ENCODE data around the gene CDX1. TPM values are rescaled to one million over a fixed set of nuclear protein-coding genes. Genes with fewer than 3 reads are reported as not detected.

Gene CDX1
- polyA plus RNA-seq, 1 experiment = 0.97 TPM

DNA sequence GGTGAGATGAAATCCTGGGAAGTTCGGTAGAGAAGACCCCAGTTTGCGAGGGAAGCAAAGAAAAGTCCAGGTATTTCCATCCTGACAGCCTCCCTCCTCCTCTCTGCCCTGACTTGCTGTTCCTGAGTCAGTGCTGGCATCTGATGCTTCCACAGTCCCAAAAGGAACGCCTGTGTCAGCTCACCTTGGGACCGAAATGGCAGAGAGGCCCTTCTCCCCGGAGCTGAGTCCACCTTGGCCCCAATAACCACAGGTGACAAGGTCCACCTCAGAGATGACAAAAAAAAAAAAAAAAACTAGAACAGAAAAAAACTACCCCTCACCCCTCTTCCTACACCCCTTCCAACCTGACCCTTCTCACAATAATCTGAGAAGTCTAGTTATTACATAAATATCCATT, 54.9 kb downstream of the CDX1 start:
- no peak for DNase-seq (ENCODE audit: low read depth)
- ChIA-PET POLR2A (no interaction called here), CTCF (no interaction called here)
- H3K36me3 ChIP-seq (ENCODE audit: control insufficient read depth, insufficient read depth, low read length) = no peaks in the 10 kb centered on the region
- H3K27me3 ChIP-seq (ENCODE audit: control insufficient read depth, insufficient read depth, low read length) = peaks cover 1% of the 10 kb centered on the region; the same call in 1 of the 2 replicates
- TF ChIP-seq, protein P1, sequence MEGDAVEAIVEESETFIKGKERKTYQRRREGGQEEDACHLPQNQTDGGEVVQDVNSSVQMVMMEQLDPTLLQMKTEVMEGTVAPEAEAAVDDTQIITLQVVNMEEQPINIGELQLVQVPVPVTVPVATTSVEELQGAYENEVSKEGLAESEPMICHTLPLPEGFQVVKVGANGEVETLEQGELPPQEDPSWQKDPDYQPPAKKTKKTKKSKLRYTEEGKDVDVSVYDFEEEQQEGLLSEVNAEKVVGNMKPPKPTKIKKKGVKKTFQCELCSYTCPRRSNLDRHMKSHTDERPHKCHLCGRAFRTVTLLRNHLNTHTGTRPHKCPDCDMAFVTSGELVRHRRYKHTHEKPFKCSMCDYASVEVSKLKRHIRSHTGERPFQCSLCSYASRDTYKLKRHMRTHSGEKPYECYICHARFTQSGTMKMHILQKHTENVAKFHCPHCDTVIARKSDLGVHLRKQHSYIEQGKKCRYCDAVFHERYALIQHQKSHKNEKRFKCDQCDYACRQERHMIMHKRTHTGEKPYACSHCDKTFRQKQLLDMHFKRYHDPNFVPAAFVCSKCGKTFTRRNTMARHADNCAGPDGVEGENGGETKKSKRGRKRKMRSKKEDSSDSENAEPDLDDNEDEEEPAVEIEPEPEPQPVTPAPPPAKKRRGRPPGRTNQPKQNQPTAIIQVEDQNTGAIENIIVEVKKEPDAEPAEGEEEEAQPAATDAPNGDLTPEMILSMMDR (IDR thresholded peaks at IDR 0.05; ENCODE audit: insufficient read depth, low read depth, low read length) = no peak
- H3K4me3 ChIP-seq (ENCODE audit: low read depth, low read length) = no peak overlapping the region

DNA sequence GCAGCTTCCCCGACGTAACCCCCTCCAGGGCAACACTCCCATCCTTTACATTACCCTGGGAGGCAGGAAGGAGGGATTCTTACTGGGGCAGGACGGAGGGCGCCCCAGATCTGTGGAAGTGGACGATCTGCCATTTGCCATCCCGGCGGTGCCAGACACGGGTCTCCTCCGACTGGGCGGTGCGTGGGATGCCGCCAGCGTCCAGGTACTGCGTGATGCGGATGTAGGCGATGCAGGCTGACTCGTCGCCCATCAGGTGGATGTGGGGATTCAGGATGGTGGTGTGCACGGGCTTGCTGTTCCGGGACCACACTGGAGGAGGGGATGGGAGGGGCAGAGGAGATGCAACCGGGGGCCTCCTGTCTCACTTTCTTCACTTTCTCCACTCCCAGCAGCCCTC, 56.3 kb downstream of the CDX1 start:
- DNase-seq (ENCODE audit: low read depth) = no peak
- Histone ChIP-seq H3K4me3 (ENCODE audit: low read depth, low read length) (no peak overlapping the region), H3K27me3 (ENCODE audit: control insufficient read depth, insufficient read depth, low read length) (peaks cover 1% of the 10 kb centered on the region; the same call in 1 of the 2 replicates), H3K36me3 (ENCODE audit: control insufficient read depth, insufficient read depth, low read length) (no peaks in the 10 kb centered on the region)
- ChIA-PET POLR2A (no interaction called here), CTCF (interaction anchor here (2.2 to 3.5 kb wide), 2 partner anchors 127 to 389 kb away, joined by 5 to 13 read pairs; no protein-coding TSS in a partner anchor)
- TF ChIP-seq, protein P1 (IDR thresholded peaks at IDR 0.05; ENCODE audit: insufficient read depth, low read depth, low read length) = no peak

DNA sequence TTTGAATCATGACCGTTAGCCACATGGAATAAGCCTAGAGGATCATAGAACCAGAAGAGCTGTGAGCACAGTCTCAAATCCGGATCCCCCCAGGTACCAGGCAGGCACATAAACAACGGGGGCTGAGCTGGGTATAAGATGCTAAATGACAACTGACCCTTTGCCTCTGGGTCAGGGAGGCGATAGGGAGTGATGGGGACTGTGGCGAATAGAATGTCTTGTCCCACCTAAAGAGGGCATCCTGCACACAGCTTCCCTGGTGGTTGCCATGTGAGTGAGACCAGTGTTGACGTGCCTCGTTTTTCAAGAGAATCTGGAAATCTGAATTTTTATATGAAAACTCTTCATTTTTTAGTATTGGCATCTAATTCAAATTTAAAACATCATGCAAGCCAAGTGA, 56.9 kb downstream of the CDX1 start:
- Histone ChIP-seq H3K27me3 (ENCODE audit: control insufficient read depth, insufficient read depth, low read length) (peaks cover 1% of the 10 kb centered on the region; the same call in 1 of the 2 replicates), H3K4me3 (ENCODE audit: low read depth, low read length) (no peak overlapping the region), H3K36me3 (ENCODE audit: control insufficient read depth, insufficient read depth, low read length) (no peaks in the 10 kb centered on the region)
- no peak for DNase-seq (ENCODE audit: low read depth)
- TF ChIP-seq, protein P1 (IDR thresholded peaks at IDR 0.05; ENCODE audit: insufficient read depth, low read depth, low read length) = no peak
- CTCF ChIA-PET = interaction anchor here (1.6 to 3.5 kb wide), 3 partner anchors 127 to 389 kb away, joined by 5 to 13 read pairs (median 5); no protein-coding TSS in a partner anchor
- POLR2A ChIA-PET = no interaction called here

GRCh38 chr5:150224483-150225027, 58.0 kb downstream of the CDX1 start:
- no peaks in the 10 kb centered on the region for H3K36me3 ChIP-seq (ENCODE audit: control insufficient read depth, insufficient read depth, low read length)
- H3K27me3 ChIP-seq (ENCODE audit: control insufficient read depth, insufficient read depth, low read length) = peaks cover 1% of the 10 kb centered on the region; the same call in 1 of the 2 replicates
- POLR2A ChIA-PET = no interaction called here
- DNase-seq (ENCODE audit: low read depth) = no peak
- no peak overlapping the region for H3K4me3 ChIP-seq (ENCODE audit: low read depth, low read length)
- TF ChIP-seq, protein P1 (IDR thresholded peaks at IDR 0.05; ENCODE audit: insufficient read depth, low read depth, low read length) = no peak
- CTCF ChIA-PET = interaction anchor here (1.6 to 3.5 kb wide), 3 partner anchors 126 to 390 kb away, joined by 5 to 13 read pairs (median 5); no protein-coding TSS in a partner anchor

GRCh38 chr5:150227036-150227435, 60.5 kb downstream of the CDX1 start:
- ChIA-PET CTCF (interaction anchor here (0.9 to 1.4 kb wide), 4 partner anchors 9 to 184 kb away, joined by 3 to 10 read pairs (median 3); no protein-coding TSS in a partner anchor), POLR2A (no interaction called here)
- Histone ChIP-seq H3K36me3 (ENCODE audit: control insufficient read depth, insufficient read depth, low read length) (no peaks in the 10 kb centered on the region), H3K4me3 (ENCODE audit: low read depth, low read length) (no peak overlapping the region), H3K27me3 (ENCODE audit: control insufficient read depth, insufficient read depth, low read length) (no peaks in the 10 kb centered on the region)
- DNase-seq (ENCODE audit: low read depth) = no peak
- TF ChIP-seq, protein P1 (IDR thresholded peaks at IDR 0.05; ENCODE audit: insufficient read depth, low read depth, low read length) = no peak
